ENCODE data around the gene AQP1.

DNA sequence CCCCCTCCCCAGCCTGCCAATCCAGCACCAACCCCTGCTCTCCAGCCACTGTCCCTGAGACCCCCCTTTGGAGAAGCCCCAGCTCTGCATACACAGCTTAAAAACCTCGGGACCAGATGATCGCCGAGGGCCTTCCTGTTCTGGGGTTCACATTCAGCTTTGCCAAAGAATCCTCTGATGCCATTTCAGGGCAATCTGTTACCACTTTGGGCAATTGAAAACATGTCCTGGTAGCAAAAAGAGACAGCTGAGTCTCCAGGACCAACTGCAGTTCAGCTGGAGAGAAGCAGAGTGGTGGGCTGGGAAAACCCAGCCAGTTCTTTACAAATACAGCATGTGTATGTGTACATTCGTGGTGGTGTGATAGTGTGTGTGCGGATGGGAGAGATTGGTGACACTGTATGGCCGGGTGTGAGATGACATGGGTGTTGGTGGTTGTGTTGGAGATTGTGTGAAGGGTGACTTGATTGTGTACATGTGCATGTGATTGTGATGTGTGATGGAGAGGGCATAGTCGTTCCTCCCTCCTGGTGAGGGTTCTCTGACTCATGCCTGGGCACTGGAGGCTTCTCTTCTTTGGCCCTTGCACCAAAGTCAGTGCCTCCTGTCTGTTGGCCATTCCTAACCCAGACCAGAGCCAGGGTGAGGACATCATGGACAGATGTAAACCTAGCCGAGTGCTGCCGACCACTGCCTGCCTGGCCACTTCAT lies 48.5 kb upstream of the AQP1 start:
- TF ChIP-seq, protein P1, sequence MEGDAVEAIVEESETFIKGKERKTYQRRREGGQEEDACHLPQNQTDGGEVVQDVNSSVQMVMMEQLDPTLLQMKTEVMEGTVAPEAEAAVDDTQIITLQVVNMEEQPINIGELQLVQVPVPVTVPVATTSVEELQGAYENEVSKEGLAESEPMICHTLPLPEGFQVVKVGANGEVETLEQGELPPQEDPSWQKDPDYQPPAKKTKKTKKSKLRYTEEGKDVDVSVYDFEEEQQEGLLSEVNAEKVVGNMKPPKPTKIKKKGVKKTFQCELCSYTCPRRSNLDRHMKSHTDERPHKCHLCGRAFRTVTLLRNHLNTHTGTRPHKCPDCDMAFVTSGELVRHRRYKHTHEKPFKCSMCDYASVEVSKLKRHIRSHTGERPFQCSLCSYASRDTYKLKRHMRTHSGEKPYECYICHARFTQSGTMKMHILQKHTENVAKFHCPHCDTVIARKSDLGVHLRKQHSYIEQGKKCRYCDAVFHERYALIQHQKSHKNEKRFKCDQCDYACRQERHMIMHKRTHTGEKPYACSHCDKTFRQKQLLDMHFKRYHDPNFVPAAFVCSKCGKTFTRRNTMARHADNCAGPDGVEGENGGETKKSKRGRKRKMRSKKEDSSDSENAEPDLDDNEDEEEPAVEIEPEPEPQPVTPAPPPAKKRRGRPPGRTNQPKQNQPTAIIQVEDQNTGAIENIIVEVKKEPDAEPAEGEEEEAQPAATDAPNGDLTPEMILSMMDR (IDR thresholded peaks at IDR 0.05; ENCODE audit: poor library complexity, severe bottlenecking): no peak
- TF ChIP-seq EP300 (conservative IDR thresholded peaks at IDR 0.05; ENCODE audit: poor library complexity, severe bottlenecking) (no peak), POLR2AphosphoS5 (IDR thresholded peaks at IDR 0.05) (no peak), EZH2 (IDR thresholded peaks at IDR 0.05; ENCODE audit: borderline replicate concordance, insufficient read depth, low read length, poor library complexity, severe bottlenecking) (no peak), SMC3 (conservative IDR thresholded peaks at IDR 0.05; ENCODE audit: poor library complexity) (no peak), RAD21 (conservative IDR thresholded peaks at IDR 0.05) (no peak), TAF1 (IDR thresholded peaks at IDR 0.05; ENCODE audit: low read depth) (no peak), MXI1 (conservative IDR thresholded peaks at IDR 0.05; ENCODE audit: poor library complexity, severe bottlenecking) (no peak)
- TF ChIP-seq, protein P2, sequence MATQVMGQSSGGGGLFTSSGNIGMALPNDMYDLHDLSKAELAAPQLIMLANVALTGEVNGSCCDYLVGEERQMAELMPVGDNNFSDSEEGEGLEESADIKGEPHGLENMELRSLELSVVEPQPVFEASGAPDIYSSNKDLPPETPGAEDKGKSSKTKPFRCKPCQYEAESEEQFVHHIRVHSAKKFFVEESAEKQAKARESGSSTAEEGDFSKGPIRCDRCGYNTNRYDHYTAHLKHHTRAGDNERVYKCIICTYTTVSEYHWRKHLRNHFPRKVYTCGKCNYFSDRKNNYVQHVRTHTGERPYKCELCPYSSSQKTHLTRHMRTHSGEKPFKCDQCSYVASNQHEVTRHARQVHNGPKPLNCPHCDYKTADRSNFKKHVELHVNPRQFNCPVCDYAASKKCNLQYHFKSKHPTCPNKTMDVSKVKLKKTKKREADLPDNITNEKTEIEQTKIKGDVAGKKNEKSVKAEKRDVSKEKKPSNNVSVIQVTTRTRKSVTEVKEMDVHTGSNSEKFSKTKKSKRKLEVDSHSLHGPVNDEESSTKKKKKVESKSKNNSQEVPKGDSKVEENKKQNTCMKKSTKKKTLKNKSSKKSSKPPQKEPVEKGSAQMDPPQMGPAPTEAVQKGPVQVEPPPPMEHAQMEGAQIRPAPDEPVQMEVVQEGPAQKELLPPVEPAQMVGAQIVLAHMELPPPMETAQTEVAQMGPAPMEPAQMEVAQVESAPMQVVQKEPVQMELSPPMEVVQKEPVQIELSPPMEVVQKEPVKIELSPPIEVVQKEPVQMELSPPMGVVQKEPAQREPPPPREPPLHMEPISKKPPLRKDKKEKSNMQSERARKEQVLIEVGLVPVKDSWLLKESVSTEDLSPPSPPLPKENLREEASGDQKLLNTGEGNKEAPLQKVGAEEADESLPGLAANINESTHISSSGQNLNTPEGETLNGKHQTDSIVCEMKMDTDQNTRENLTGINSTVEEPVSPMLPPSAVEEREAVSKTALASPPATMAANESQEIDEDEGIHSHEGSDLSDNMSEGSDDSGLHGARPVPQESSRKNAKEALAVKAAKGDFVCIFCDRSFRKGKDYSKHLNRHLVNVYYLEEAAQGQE (IDR thresholded peaks at IDR 0.05; ENCODE audit: borderline replicate concordance): no peak
